GM13976 (cell line): ENCODE measurements around the gene CYB5R4.
"Not testable (repeated sequence)": the region's sequence is repeated elsewhere in the genome, so short reads cannot be mapped to it uniquely, and the experiment has no call there.

Experiments
- DNase-seq: peaks from one replicate; pipeline ENCODE4 v3.0.0; 2012; ENCODE audit warnings: low spot score
- CTCF ChIP-seq: IDR thresholded peaks from 2 replicates; pipeline ENCODE4 v1.5.1; 2012; ENCODE audit warnings: borderline replicate concordance, mild to moderate bottlenecking; ENCODE audit not compliant: insufficient read depth; ENCODE audit errors: extremely low read depth, missing control alignments, control extremely low read depth
- in situ Hi-C: fragments of 300-500 bp; cut with MboI; formaldehyde crosslinking; loops from one replicate; pipeline ENCODE4 v1.12.0; 2022; ENCODE audit warnings: low sequenced_read_pairs, mixed read lengths, inconsistent platforms; ENCODE audit not compliant: unreplicated experiment

CYB5R4 gene

GRCh38 chr6:83905648-83906047 is 46.2 kb downstream of the CYB5R4 start:
- no peak for TF ChIP-seq CTCF
- in situ Hi-C loops, result no loop called here
- DNase-seq, result no peak

GRCh38 chr6:83907623-83908390 is 48.3 kb downstream of the CYB5R4 start:
- in situ Hi-C loops, DNase-seq: not testable (repeated sequence)

GRCh38 chr6:83908813-83909212 is 49.3 kb downstream of the CYB5R4 start:
- in situ Hi-C loops, result no loop called here
- DNase-seq, result no peak
- no peak for TF ChIP-seq CTCF

- no peak for DNase-seq
- no peak for TF ChIP-seq CTCF
- in situ Hi-C loops, result no loop called here
Observed at GRCh38 chr6:83911278-83911677, 51.8 kb downstream of the CYB5R4 start.

GRCh38 chr6:83914953-83915352 is 55.5 kb downstream of the CYB5R4 start:
- in situ Hi-C loops, result no loop called here
- DNase-seq, result no peak
- TF ChIP-seq CTCF, result no peak

GRCh38 chr6:83917001-83917400 is 57.5 kb downstream of the CYB5R4 start:
- no peak for DNase-seq
- in situ Hi-C loops, result no loop called here
- no peak for TF ChIP-seq CTCF

GRCh38 chr6:83920017-83920416 is 60.5 kb downstream of the CYB5R4 start:
- DNase-seq, result no peak
- in situ Hi-C loops, result no loop called here
- TF ChIP-seq CTCF, result no peak
